ENCODE data around the gene PDIK1L.
"Not testable (repeated sequence)": the region's sequence is repeated elsewhere in the genome, so short reads cannot be mapped to it uniquely, and the experiment has no call there.

PDIK1L gene

GRCh38 chr1:26092422-26092821 is 19.2 kb upstream of the PDIK1L start:
- DNase-seq: no peak

- DNase-seq: not testable (repeated sequence)
These were observed 18.1 kb upstream of the PDIK1L start for GRCh38 chr1:26093569-26093968.

- peak; percentile 26 for DNase-seq
These were observed 17.5 kb upstream of the PDIK1L start for GRCh38 chr1:26094076-26094669.

- no peak for DNase-seq
These were observed 16.8 kb upstream of the PDIK1L start for GRCh38 chr1:26094677-26095383.

GRCh38 chr1:26096471-26096870 is 15.2 kb upstream of the PDIK1L start:
- DNase-seq: no peak

- DNase-seq: no peak
These were observed 13.9 kb upstream of the PDIK1L start for GRCh38 chr1:26097696-26098095.

GRCh38 chr1:26098602-26099001 is 13.0 kb upstream of the PDIK1L start:
- no peak for DNase-seq

GRCh38 chr1:26099780-26100179 is 11.8 kb upstream of the PDIK1L start:
- no peak for DNase-seq

GRCh38 chr1:26100204-26100603 is 11.4 kb upstream of the PDIK1L start:
- DNase-seq: not testable (repeated sequence)

- no peak for DNase-seq
These were observed 9.5 kb upstream of the PDIK1L start for GRCh38 chr1:26102119-26102518.

- DNase-seq: no peak
These were observed 9.1 kb upstream of the PDIK1L start for GRCh38 chr1:26102526-26102925.

GRCh38 chr1:26105226-26105548 is 6.4 kb upstream of the PDIK1L start:
- DNase-seq: not testable (repeated sequence)

GRCh38 chr1:26109229-26110164 is 2.1 kb upstream of the PDIK1L start:
- no peak for DNase-seq

- DNase-seq: peak; percentile 65
These were observed 694 bp upstream of the PDIK1L start for GRCh38 chr1:26110731-26111529.

GRCh38 chr1:26112407-26112775 is 767 bp downstream of the PDIK1L start:
- DNase-seq: peak; percentile 48

- DNase-seq: no peak
These were observed 2.7 kb downstream of the PDIK1L start for GRCh38 chr1:26114165-26114927.

GRCh38 chr1:26119892-26120608 is 8.4 kb downstream of the PDIK1L start:
- no peak for DNase-seq

- DNase-seq: no peak
These were observed 10.5 kb downstream of the PDIK1L start for GRCh38 chr1:26121854-26122773.

- DNase-seq: no peak
These were observed 11.7 kb downstream of the PDIK1L start for GRCh38 chr1:26122988-26123973.
